Measurements from ENCODE around the gene TSR1.

DNA sequence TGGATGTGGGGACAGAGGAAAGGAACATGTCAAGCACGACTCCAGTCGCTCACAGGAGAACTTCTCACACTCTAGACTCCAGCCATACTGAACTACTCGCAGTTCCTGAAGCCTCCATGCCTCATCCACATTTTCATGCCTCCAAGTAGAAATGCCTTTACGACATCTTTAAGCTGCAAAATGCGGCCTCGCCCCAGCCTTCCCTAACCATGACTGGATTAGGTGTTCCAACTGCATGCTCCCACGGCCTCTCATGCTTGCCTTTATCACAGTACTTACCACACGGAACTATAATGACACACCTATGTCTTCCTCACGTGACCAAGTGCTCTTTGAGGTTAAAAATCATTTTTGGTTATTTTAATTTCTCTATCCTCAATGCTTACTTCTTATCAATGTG is 56.5 kb downstream of the TSR1 start:
- TF ChIP-seq EZH2phosphoT487 (IDR thresholded peaks at IDR 0.05; ENCODE audit: insufficient read depth, low read depth) (no peak), EZH2 (IDR thresholded peaks at IDR 0.05; ENCODE audit: insufficient read depth, poor library complexity, severe bottlenecking) (no peak)

Data from GM23248 (cell line).